COR-L47 (cell line): ENCODE results near the gene NFKBIA.
"Not testable (repeated sequence)": the region's sequence is repeated elsewhere in the genome, so short reads cannot be mapped to it uniquely, and the experiment has no call there.

Experiments used
- DNase-seq: peaks from one replicate; lab custom pipeline; 2025; lab: John Stamatoyannopoulos, UW

The NFKBIA gene

GRCh38 chr14:35404449-35405303 is at the start of gene NFKBIA:
Gene NFKBIA, minus strand, starts transcription at chr14:35404749. Its CDS starts 105 bp downstream, at chr14:35404644.
- peak; percentile 84 for DNase-seq

- no peak for DNase-seq
Observed at GRCh38 chr14:35446450-35446849, 41.9 kb upstream of the NFKBIA start.

- DNase-seq, result no peak
Observed at GRCh38 chr14:35444104-35444503, 39.6 kb upstream of the NFKBIA start.

GRCh38 chr14:35441160-35441559 is 36.6 kb upstream of the NFKBIA start:
- DNase-seq, result no peak

GRCh38 chr14:35438910-35439713 is 34.6 kb upstream of the NFKBIA start:
- DNase-seq, result no peak

GRCh38 chr14:35438492-35438891 is 33.9 kb upstream of the NFKBIA start:
- DNase-seq, result not testable (repeated sequence)

- no peak for DNase-seq
Observed at GRCh38 chr14:35435177-35435576, 30.6 kb upstream of the NFKBIA start.

GRCh38 chr14:35433826-35434225 is 29.3 kb upstream of the NFKBIA start:
- DNase-seq, result no peak

- DNase-seq, result no peak
Observed at GRCh38 chr14:35430459-35431199, 26.1 kb upstream of the NFKBIA start.

GRCh38 chr14:35429951-35430350 is 25.4 kb upstream of the NFKBIA start:
- DNase-seq, result no peak

- no peak for DNase-seq
Observed at GRCh38 chr14:35425850-35426249, 21.3 kb upstream of the NFKBIA start.

GRCh38 chr14:35423621-35424020 is 19.1 kb upstream of the NFKBIA start:
- no peak for DNase-seq

GRCh38 chr14:35420036-35420811 is 15.7 kb upstream of the NFKBIA start:
- no peak for DNase-seq

- no peak for DNase-seq
Observed at GRCh38 chr14:35419429-35419841, 14.9 kb upstream of the NFKBIA start.

- no peak for DNase-seq
Observed at GRCh38 chr14:35418093-35418492, 13.5 kb upstream of the NFKBIA start.

- no peak for DNase-seq
Observed at GRCh38 chr14:35416108-35416750, 11.7 kb upstream of the NFKBIA start.

GRCh38 chr14:35414365-35414764 is 9.8 kb upstream of the NFKBIA start:
- no peak for DNase-seq

- no peak for DNase-seq
Observed at GRCh38 chr14:35412272-35413056, 7.9 kb upstream of the NFKBIA start.

- no peak for DNase-seq
Observed at GRCh38 chr14:35410858-35411257, 6.3 kb upstream of the NFKBIA start.

- DNase-seq, result no peak
Observed at GRCh38 chr14:35409595-35409994, 5.0 kb upstream of the NFKBIA start.
